Tibial nerve (tissue), 3 donors: Measurements from ENCODE around the gene MOV10L1.

ENCODE experiments used
- CTCF ChIP-seq, 5 experiments: fragments of 200-600 bp in 3 of 5; fragments of 450-650 bp in 2 of 5; sonication (generic) in 3 of 5; IDR thresholded peaks; one replicate each; pipeline ENCODE4 v1.5.1; 2016 to 2019; ENCODE audit warnings: antibody characterized with exemption in 5 of 5, mild to moderate bottlenecking in 3 of 5, moderate library complexity in 2 of 5
- POLR2A ChIP-seq, 2 donors: fragments of 450-650 bp; IDR thresholded peaks; one replicate each; pipeline ENCODE4 v1.6.1; 2017; ENCODE audit warnings: antibody characterized with exemption in 2 of 2, mild to moderate bottlenecking in 2 of 2, moderate library complexity in 2 of 2

DNA sequence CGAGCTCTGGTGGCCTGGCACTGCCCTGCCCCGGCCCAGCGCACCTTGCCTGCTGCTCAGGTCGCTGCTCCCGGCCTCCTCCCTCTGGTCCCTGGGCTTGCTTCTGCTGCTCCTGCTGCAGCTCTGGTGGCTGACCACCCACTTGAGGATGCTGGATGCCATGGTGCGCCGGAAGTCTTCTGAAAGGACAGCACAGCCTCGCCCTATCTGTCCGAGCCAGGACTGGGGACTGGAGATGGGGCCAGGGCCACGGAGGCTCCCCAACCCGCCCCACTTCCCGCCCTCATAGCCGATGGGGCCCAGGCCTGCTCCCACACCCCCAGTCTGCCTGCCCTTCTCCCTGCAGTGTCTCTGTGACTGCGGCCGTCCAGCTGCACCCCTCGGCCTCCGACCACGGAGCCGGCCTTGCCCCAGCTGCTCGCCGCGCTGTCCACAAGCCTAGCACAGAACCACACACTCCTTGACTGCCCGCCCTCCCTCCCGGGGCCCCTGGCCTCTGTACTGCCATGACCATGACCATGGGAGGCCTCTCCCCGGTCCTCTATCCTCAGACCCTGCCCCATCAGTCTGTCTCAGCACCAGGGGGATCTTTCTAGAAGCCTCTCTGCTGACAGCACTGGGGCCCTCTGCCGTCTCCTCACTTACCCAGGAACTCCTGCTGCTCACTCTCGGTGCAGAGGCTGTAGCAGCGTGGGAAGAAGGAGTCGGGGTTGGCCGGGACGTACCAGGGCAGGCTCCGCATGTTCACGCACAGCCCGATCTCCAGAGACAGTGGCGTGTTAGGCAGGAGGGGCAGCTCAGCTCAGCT is 44.4 kb upstream of the MOV10L1 start:
- TF ChIP-seq POLR2A (IDR thresholded peaks at IDR 0.05): no peak
- TF ChIP-seq CTCF (IDR thresholded peaks at IDR 0.05): no peak
